Activated CD8-positive, alpha-beta memory T cell treated with anti-CD3 and anti-CD28 coated beads, Interleukin-2, amount 10 ng/mL, durations not matched to agents 7 days and 5 days (primary cell): ENCODE data around the gene PRRG2. TPM values are rescaled to one million over a fixed set of nuclear protein-coding genes. Genes with fewer than 3 reads are reported as not detected.
"Not testable (repeated sequence)": the region's sequence is repeated elsewhere in the genome, so short reads cannot be mapped to it uniquely, and the experiment has no call there.

Experiments
- ATAC-seq: fragments of 150-1000 bp; cut with Tn5 transposase; one replicate; pipeline ENCODE4 v1.10.0; 2021; ENCODE audit warnings: moderate library complexity
- CTCF ChIA-PET: fragments of 350-600 bp; sonication (Branson Sonifier 250); formaldehyde crosslinking; loops from one replicate; lab custom pipeline; 2021; ENCODE audit warnings: antibody characterized with exemption; lab: Charles Lee
- DNase-seq: peaks from one replicate; pipeline ENCODE4 v3.0.0-alpha.2; 2020
- H3K27ac Mint-ChIP-seq: one replicate; pipeline ENCODE4 v1.8.0; 2021; ENCODE audit warnings: mild to moderate bottlenecking, mixed read lengths
- H3K27me3 Mint-ChIP-seq: one replicate; pipeline ENCODE4 v1.8.0; 2021; ENCODE audit warnings: mixed read lengths
- H3K36me3 Mint-ChIP-seq: one replicate; pipeline ENCODE4 v1.8.0; 2021; ENCODE audit warnings: mild to moderate bottlenecking, mixed read lengths
- H3K4me1 Mint-ChIP-seq: one replicate; pipeline ENCODE4 v1.8.0; 2021; ENCODE audit warnings: mixed read lengths
- H3K4me3 Mint-ChIP-seq: one replicate; pipeline ENCODE4 v1.8.0; 2021; ENCODE audit warnings: mild to moderate bottlenecking, moderate library complexity, mixed read lengths
- H3K9me3 Mint-ChIP-seq: one replicate; pipeline ENCODE4 v1.8.0; 2022; ENCODE audit warnings: low read depth, mixed read lengths
- total RNA-seq, 2 experiments: library from RNA; stranded (reverse); gene quantifications; one replicate each; pipeline ENCODE4 v1.2.3, GENCODE V29; 2021

The PRRG2 gene
- total RNA-seq, 2 experiments from 2014 or later = 0.49 to 2.4 TPM

- Mint-ChIP-seq H3K36me3 (peaks cover 9% of the 10 kb centered on the region), H3K4me3 (no peak overlapping the region), H3K9me3 (no peaks in the 10 kb centered on the region), H3K27ac (no peak overlapping the region), H3K4me1 (peaks cover 16% of the 10 kb centered on the region), H3K27me3 (no peaks in the 10 kb centered on the region)
- CTCF ChIA-PET = interaction anchor here (0.7 to 1.6 kb wide), 3 partner anchors 7 to 61 kb away, joined by 3 read pairs; no protein-coding TSS in a partner anchor
- DNase-seq = no peak
- ATAC-seq = no peak
These were observed 28.5 kb downstream of the PRRG2 start for GRCh38 chr19:49609499-49610092.

- Mint-ChIP-seq H3K27ac (peak overlapping the region; percentile 76), H3K9me3 (no peaks in the 10 kb centered on the region), H3K36me3 (peaks cover 37% of the 10 kb centered on the region), H3K4me3 (no peak overlapping the region), H3K27me3 (no peaks in the 10 kb centered on the region), H3K4me1 (peaks cover 16% of the 10 kb centered on the region)
- DNase-seq (no peak), ATAC-seq (no peak)
- CTCF ChIA-PET = no interaction called here
These were observed 32.3 kb downstream of the PRRG2 start for GRCh38 chr19:49613374-49613773.

GRCh38 chr19:49614096-49614833, 33.1 kb downstream of the PRRG2 start:
- CTCF ChIA-PET = interaction anchor here (1.2 kb wide), 1 partner anchor 58 kb away, joined by 4 read pairs; no protein-coding TSS in a partner anchor
- Mint-ChIP-seq H3K36me3 (peaks cover 41% of the 10 kb centered on the region), H3K27me3 (no peaks in the 10 kb centered on the region)

DNA sequence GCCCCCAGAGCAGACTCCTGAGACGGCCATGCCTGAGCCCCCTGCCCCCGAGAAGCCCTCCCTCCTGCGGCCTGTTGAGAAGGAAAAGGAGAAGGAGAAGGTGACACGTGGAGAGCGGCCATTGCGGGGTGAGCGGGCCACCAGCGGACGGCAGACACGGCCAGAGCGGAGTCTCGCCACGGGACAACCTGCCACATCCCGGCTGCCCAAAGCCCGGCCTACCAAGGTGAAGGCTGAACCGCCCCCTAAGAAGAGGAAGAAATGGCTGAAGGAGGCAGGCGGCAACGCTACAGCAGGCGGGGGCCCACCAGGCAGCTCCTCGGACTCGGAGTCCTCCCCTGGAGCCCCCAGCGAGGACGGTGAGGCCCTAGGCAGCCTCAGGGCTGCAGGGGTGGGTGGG, 34.7 kb downstream of the PRRG2 start:
- no peaks in the 10 kb centered on the region for H3K9me3 Mint-ChIP-seq
- peaks cover 36% of the 10 kb centered on the region for H3K36me3 Mint-ChIP-seq
- DNase-seq = no peak
- no peak overlapping the region for H3K27ac Mint-ChIP-seq
- H3K27me3 Mint-ChIP-seq = no peaks in the 10 kb centered on the region
- CTCF ChIA-PET = no interaction called here
- no peak for ATAC-seq
- H3K4me1 Mint-ChIP-seq = peaks cover 16% of the 10 kb centered on the region
- no peak overlapping the region for H3K4me3 Mint-ChIP-seq

More at GRCh38 chr19:49614096-49614833, 33.1 kb downstream of the PRRG2 start:
- peak overlapping the region; percentile 76 for H3K27ac Mint-ChIP-seq
- peaks cover 16% of the 10 kb centered on the region for H3K4me1 Mint-ChIP-seq
- DNase-seq = no peak
- H3K9me3 Mint-ChIP-seq = no peaks in the 10 kb centered on the region
- no peak overlapping the region for H3K4me3 Mint-ChIP-seq
- peak; percentile 83 for ATAC-seq

GRCh38 chr19:49616532-49616931, 35.4 kb downstream of the PRRG2 start:
- DNase-seq (no peak), ATAC-seq (no peak)
- no peak overlapping the region for H3K27ac Mint-ChIP-seq
- H3K9me3 Mint-ChIP-seq = no peaks in the 10 kb centered on the region
- no peaks in the 10 kb centered on the region for H3K27me3 Mint-ChIP-seq
- peaks cover 16% of the 10 kb centered on the region for H3K4me1 Mint-ChIP-seq
- H3K4me3 Mint-ChIP-seq = no peak overlapping the region
- CTCF ChIA-PET = no interaction called here
- peaks cover 36% of the 10 kb centered on the region for H3K36me3 Mint-ChIP-seq

DNA sequence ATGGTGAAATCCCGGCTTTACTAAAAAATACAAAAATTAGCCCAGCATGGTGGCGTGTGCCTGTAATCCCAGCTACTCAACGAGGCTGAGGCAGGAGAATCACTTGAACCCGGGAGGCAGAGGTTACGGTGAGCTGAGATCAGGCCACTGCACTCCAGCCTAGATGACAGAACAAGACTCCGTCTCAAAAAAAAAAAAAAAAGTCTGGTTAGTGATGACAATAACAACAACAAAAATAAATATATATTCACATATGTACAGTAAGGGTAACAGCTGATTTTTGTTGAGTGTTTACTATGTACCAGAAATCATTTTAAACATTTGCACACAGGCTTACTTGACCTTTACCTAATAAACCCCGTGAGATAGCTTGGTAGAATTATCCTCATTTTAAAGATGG, 35.8 kb downstream of the PRRG2 start:
- no peaks in the 10 kb centered on the region for H3K27me3 Mint-ChIP-seq
- peaks cover 16% of the 10 kb centered on the region for H3K4me1 Mint-ChIP-seq
- no peak overlapping the region for H3K4me3 Mint-ChIP-seq
- H3K27ac Mint-ChIP-seq = no peak overlapping the region
- H3K9me3 Mint-ChIP-seq = no peaks in the 10 kb centered on the region
- CTCF ChIA-PET = no interaction called here
- ATAC-seq (no peak), DNase-seq (no peak)
- H3K36me3 Mint-ChIP-seq = peaks cover 39% of the 10 kb centered on the region

GRCh38 chr19:49617860-49618259, 36.7 kb downstream of the PRRG2 start:
- CTCF ChIA-PET, H3K27ac Mint-ChIP-seq, DNase-seq, H3K4me3 Mint-ChIP-seq, ATAC-seq, H3K9me3 Mint-ChIP-seq, H3K27me3 Mint-ChIP-seq: not testable (repeated sequence)
- H3K4me1 Mint-ChIP-seq = peaks cover 13% of the 10 kb centered on the region
- peaks cover 39% of the 10 kb centered on the region for H3K36me3 Mint-ChIP-seq

GRCh38 chr19:49624967-49625910, 44.1 kb downstream of the PRRG2 start:
- H3K9me3 Mint-ChIP-seq = no peaks in the 10 kb centered on the region
- no peak overlapping the region for H3K27ac Mint-ChIP-seq
- H3K4me3 Mint-ChIP-seq = no peak overlapping the region
- no peaks in the 10 kb centered on the region for H3K27me3 Mint-ChIP-seq
- H3K36me3 Mint-ChIP-seq = peaks cover 20% of the 10 kb centered on the region
- ATAC-seq (peak; percentile 15), DNase-seq (no peak)
- CTCF ChIA-PET = interaction anchor here (1.0 kb wide), 1 partner anchor 58 kb away, joined by 3 read pairs; no protein-coding TSS in a partner anchor
- H3K4me1 Mint-ChIP-seq = no peaks in the 10 kb centered on the region

DNA sequence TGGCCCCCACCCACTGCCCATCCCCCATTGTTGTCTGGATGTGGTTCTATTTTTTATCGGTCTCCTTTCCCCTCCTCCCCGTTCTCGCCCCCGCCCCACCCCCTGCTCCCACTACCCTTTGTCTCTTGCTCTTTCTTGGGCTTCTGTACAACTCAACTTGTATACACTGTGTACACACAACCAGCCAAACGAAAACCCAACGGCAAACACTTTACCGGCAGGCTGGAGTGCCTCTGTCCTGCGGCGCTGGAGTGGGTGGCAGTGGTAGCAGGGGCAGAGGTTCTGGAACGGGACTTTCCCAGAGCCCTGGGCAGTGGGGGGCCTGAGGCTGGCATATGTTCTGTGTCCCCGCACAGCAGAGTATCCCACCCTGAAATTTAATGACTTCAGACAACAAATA, 45.1 kb downstream of the PRRG2 start:
- DNase-seq (no peak), ATAC-seq (no peak)
- Mint-ChIP-seq H3K27me3 (no peaks in the 10 kb centered on the region), H3K4me1 (no peaks in the 10 kb centered on the region), H3K36me3 (peaks cover 20% of the 10 kb centered on the region), H3K27ac (no peak overlapping the region), H3K4me3 (no peak overlapping the region), H3K9me3 (no peaks in the 10 kb centered on the region)
- CTCF ChIA-PET = no interaction called here

DNA sequence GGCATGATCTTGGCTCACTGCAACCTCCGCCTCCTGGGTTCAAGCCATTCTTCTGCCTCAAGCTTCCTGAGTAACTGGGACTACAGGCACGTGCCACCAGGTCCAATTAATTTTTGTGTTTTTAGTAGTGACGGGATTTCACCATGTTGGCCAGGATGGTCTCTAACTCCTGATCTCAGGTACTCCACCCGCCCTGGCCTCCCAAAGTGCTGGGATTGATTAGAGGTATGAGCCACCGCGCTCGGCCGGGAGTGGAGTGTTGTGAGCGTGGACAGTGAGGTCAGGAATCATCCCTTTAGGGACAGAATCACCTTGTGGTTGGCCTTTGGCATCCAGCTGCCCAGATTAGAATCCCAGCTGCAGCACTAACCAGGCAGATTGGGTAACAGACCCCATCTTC, 48.5 kb downstream of the PRRG2 start:
- H3K27ac Mint-ChIP-seq = no peak overlapping the region
- ATAC-seq = no peak

GRCh38 chr19:49631014-49631588, 50.0 kb downstream of the PRRG2 start:
- H3K4me1 Mint-ChIP-seq = no peaks in the 10 kb centered on the region
- no peaks in the 10 kb centered on the region for H3K27me3 Mint-ChIP-seq
- CTCF ChIA-PET = interaction anchor here (0.7 kb wide), 1 partner anchor 17 kb away, joined by 6 read pairs; no protein-coding TSS in a partner anchor
- no peak overlapping the region for H3K27ac Mint-ChIP-seq
- peaks cover 10% of the 10 kb centered on the region for H3K36me3 Mint-ChIP-seq
- no peak overlapping the region for H3K4me3 Mint-ChIP-seq
- ATAC-seq (no peak), DNase-seq (no peak)
- no peaks in the 10 kb centered on the region for H3K9me3 Mint-ChIP-seq

More for the DNA sequence above, 48.5 kb downstream of the PRRG2 start:
- CTCF ChIA-PET = no interaction called here
- Mint-ChIP-seq H3K4me1 (no peaks in the 10 kb centered on the region), H3K27me3 (no peaks in the 10 kb centered on the region), H3K36me3 (peaks cover 10% of the 10 kb centered on the region), H3K9me3 (no peaks in the 10 kb centered on the region), H3K4me3 (no peak overlapping the region)
- no peak for DNase-seq

GRCh38 chr19:49631610-49632192, 50.6 kb downstream of the PRRG2 start:
- DNase-seq (no peak), ATAC-seq (no peak)
- Mint-ChIP-seq H3K27me3 (no peaks in the 10 kb centered on the region), H3K27ac (no peak overlapping the region), H3K9me3 (no peaks in the 10 kb centered on the region), H3K36me3 (peaks cover 10% of the 10 kb centered on the region), H3K4me3 (no peak overlapping the region), H3K4me1 (no peaks in the 10 kb centered on the region)
- CTCF ChIA-PET = interaction anchor here (0.7 kb wide), 1 partner anchor 16 kb away, joined by 6 read pairs; no protein-coding TSS in a partner anchor
